ENCODE results near the gene NUDT14.
A peak's percentile ranks its signal among the peaks of the same experiment; 100 is the strongest.

Gene NUDT14

GRCh38 chr14:105173901-105174894 is 6.9 kb downstream of the NUDT14 start:
- peak in 3 of 4 experiments; percentile 15 to 50 (median 38) for DNase-seq

- DNase-seq = no peak
Measured at GRCh38 chr14:105173145-105173544, 8.0 kb downstream of the NUDT14 start.

GRCh38 chr14:105172476-105172875 is 8.6 kb downstream of the NUDT14 start:
- no peak for DNase-seq

- no peak for DNase-seq
Measured at GRCh38 chr14:105171004-105171673, 10.0 kb downstream of the NUDT14 start.

GRCh38 chr14:105169776-105170655 is 11.1 kb downstream of the NUDT14 start:
- DNase-seq = no peak

- DNase-seq = peak in 3 of 4 experiments; percentile 13 to 54 (median 42)
Measured at GRCh38 chr14:105168979-105169507, 12.1 kb downstream of the NUDT14 start.

GRCh38 chr14:105168496-105168978 is 12.6 kb downstream of the NUDT14 start, which contains the start of gene JAG2:
TSS of gene JAG2 (minus strand) at chr14:105168776. CDS start at chr14:105168420, 356 bp downstream.
- peak in 3 of 4 experiments; percentile 14 to 57 (median 38) for DNase-seq

GRCh38 chr14:105168093-105168420 is 13.1 kb downstream of the NUDT14 start:
- DNase-seq = no peak

GRCh38 chr14:105167303-105168092 is 13.6 kb downstream of the NUDT14 start:
- peak in 1 of 4 experiments; percentile 44 for DNase-seq

- DNase-seq = no peak
Measured at GRCh38 chr14:105166571-105167302, 14.4 kb downstream of the NUDT14 start.

GRCh38 chr14:105165761-105166485 is 15.2 kb downstream of the NUDT14 start:
- DNase-seq = no peak

- DNase-seq = no peak
Measured at GRCh38 chr14:105165134-105165704, 15.9 kb downstream of the NUDT14 start.

- DNase-seq = no peak
Measured at GRCh38 chr14:105163040-105163742, 17.9 kb downstream of the NUDT14 start.

GRCh38 chr14:105162669-105162979 is 18.5 kb downstream of the NUDT14 start:
- DNase-seq = no peak

- no peak for DNase-seq
Measured at GRCh38 chr14:105161964-105162668, 19.0 kb downstream of the NUDT14 start.

GRCh38 chr14:105161309-105161708 is 19.8 kb downstream of the NUDT14 start:
- DNase-seq = no peak

- no peak for DNase-seq
Measured at GRCh38 chr14:105160776-105161175, 20.3 kb downstream of the NUDT14 start.

GRCh38 chr14:105159344-105159743 is 21.8 kb downstream of the NUDT14 start:
- no peak for DNase-seq
